ENCODE measurements around the gene SLC15A3. TPM values are rescaled to one million over a fixed set of nuclear protein-coding genes. Genes with fewer than 3 reads are reported as not detected.

The SLC15A3 gene
- total RNA-seq, 1 donor from 2014 or later = 5.0 TPM

DNA sequence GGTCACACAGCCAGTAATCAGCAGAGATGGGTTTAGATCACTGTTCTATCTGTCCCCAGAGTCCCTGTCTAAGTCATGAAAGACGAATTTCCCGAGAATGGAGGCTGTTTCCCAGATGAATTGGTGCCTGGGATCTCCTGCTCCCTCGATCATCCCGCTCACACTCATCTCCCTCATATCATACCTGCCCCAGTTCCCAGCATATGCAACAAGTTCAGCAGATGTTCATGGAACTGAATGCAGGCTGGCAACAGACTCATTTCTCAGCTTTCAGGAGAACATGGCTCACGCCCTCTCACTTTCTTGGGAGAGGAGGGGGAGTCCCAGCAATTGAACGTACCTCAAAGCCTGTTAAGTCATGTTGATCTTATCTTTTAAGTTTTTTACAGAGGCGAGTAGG, 41.6 kb upstream of the SLC15A3 start:
- DNase-seq (ENCODE audit: low spot score in 2 of 2, unreplicated experiment in 2 of 2) = no peak
- Mint-ChIP-seq H3K9me3 (no peaks in the 10 kb centered on the region), H3K27me3 (ENCODE audit: low read depth) (peaks cover 35% of the 10 kb centered on the region), H3K27ac (no peak overlapping the region), H3K36me3 (no peaks in the 10 kb centered on the region), H3K4me3 (no peak overlapping the region), H3K4me1 (peaks cover 24% of the 10 kb centered on the region)
- no peak for TF ChIP-seq CTCF (IDR thresholded peaks at IDR 0.05; ENCODE audit: unreplicated experiment)

GRCh38 chr11:60992842-60993409, 41.0 kb upstream of the SLC15A3 start:
- Mint-ChIP-seq H3K4me1 (peaks cover 24% of the 10 kb centered on the region), H3K9me3 (no peaks in the 10 kb centered on the region), H3K36me3 (no peaks in the 10 kb centered on the region), H3K4me3 (no peak overlapping the region), H3K27ac (no peak overlapping the region), H3K27me3 (ENCODE audit: low read depth) (peaks cover 34% of the 10 kb centered on the region)
- DNase-seq (ENCODE audit: low spot score in 2 of 2, unreplicated experiment in 2 of 2) = no peak
- TF ChIP-seq CTCF (IDR thresholded peaks at IDR 0.05; ENCODE audit: unreplicated experiment) = no peak

DNA sequence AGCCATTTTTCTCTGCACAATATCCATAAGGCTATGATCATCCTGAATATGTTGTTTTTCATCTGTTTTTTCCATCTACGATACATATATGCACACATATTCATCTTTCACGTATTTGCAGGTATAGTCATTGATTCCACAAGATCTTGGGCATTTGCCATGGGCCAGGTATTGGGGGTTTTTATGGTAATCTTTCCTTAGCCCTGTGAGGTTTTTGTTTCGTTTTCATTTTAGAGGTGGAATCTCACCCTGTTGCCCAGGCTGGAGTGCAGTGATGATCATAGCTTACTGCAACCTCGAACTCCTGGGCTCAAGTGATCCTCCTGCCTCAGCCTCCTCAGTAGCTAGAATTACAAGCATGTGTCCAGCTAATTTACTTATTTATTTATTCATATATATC, 39.5 kb upstream of the SLC15A3 start:
- no peak overlapping the region for H3K4me3 Mint-ChIP-seq
- peaks cover 24% of the 10 kb centered on the region for H3K4me1 Mint-ChIP-seq
- no peak for DNase-seq (ENCODE audit: low spot score in 2 of 2, unreplicated experiment in 2 of 2)
- H3K36me3 Mint-ChIP-seq = no peaks in the 10 kb centered on the region
- peaks cover 40% of the 10 kb centered on the region for H3K27me3 Mint-ChIP-seq (ENCODE audit: low read depth)
- TF ChIP-seq CTCF (IDR thresholded peaks at IDR 0.05; ENCODE audit: unreplicated experiment) = no peak
- H3K27ac Mint-ChIP-seq = no peak overlapping the region
- H3K9me3 Mint-ChIP-seq = no peaks in the 10 kb centered on the region

GRCh38 chr11:60989093-60989650, 37.2 kb upstream of the SLC15A3 start:
- no peak for DNase-seq (ENCODE audit: low spot score in 2 of 2, unreplicated experiment in 2 of 2)
- Mint-ChIP-seq H3K27ac (no peak overlapping the region), H3K36me3 (no peaks in the 10 kb centered on the region), H3K4me3 (no peak overlapping the region), H3K27me3 (ENCODE audit: low read depth) (peaks cover 45% of the 10 kb centered on the region), H3K9me3 (no peaks in the 10 kb centered on the region), H3K4me1 (peaks cover 18% of the 10 kb centered on the region)
- no peak for TF ChIP-seq CTCF (IDR thresholded peaks at IDR 0.05; ENCODE audit: unreplicated experiment)

GRCh38 chr11:60988658-60989057, 36.7 kb upstream of the SLC15A3 start:
- no peaks in the 10 kb centered on the region for H3K9me3 Mint-ChIP-seq
- peaks cover 15% of the 10 kb centered on the region for H3K4me1 Mint-ChIP-seq
- no peak for TF ChIP-seq CTCF (IDR thresholded peaks at IDR 0.05; ENCODE audit: unreplicated experiment)
- H3K27me3 Mint-ChIP-seq (ENCODE audit: low read depth) = peaks cover 45% of the 10 kb centered on the region
- no peak overlapping the region for H3K4me3 Mint-ChIP-seq
- DNase-seq (ENCODE audit: low spot score in 2 of 2, unreplicated experiment in 2 of 2) = no peak
- H3K27ac Mint-ChIP-seq = no peak overlapping the region
- no peaks in the 10 kb centered on the region for H3K36me3 Mint-ChIP-seq
